GM19397 (cell line): ENCODE data around the gene TRIP12.
"Not testable (repeated sequence)": the region's sequence is repeated elsewhere in the genome, so short reads cannot be mapped to it uniquely, and the experiment has no call there.

Experiments used
- ATAC-seq: cut with Tn5 transposase; IDR thresholded peaks from one replicate; pipeline ENCODE4 v1.9.1; 2021; ENCODE audit warnings: mild to moderate bottlenecking, moderate library complexity; ENCODE audit not compliant: unreplicated experiment

The TRIP12 gene

DNA sequence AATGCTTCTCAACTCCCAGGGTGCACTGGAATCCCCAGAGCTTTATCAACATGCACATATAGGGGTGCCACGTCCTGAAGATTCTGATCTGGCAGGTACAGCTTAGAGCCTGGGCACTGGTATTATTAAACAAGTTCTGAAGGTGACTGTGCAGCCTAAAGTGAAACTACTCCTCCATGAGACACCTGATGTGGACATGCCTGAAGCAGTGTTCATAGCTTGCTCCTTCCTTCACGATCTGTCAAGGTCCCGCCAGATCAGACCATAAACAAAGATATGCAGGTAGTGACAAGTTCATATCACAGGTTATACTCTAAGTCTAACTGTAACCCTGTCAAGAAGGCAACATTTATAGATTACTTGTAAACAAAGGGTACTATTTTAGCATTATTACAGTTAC lies 142.2 kb downstream of the TRIP12 start:
- ATAC-seq, result no peak

- ATAC-seq, result no peak
Measured at GRCh38 chr2:229777716-229778115, 144.1 kb downstream of the TRIP12 start.

GRCh38 chr2:229775614-229776313 lies 146.0 kb downstream of the TRIP12 start:
- ATAC-seq, result no peak

- no peak for ATAC-seq
Measured at GRCh38 chr2:229774237-229774636, 147.6 kb downstream of the TRIP12 start.

DNA sequence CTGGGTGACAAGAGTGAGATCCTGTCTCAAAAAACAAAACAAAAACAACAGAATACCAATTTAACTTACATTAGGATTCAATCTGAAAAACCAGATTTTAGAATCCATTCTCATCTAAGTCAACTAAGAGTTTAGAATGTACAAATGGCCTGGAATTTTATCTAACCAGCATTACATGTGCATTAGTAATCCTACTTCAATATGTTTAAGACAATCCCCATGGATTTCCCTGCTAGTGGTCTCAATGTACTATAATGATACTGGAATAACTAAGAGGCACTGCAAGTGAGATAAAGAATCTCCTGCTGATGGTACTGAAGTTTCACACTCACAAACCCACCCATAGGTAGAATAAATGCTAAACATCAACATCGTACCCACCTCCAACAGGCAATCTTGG lies 153.6 kb downstream of the TRIP12 start:
- no peak for ATAC-seq

- ATAC-seq, result no peak
Measured at GRCh38 chr2:229765721-229766120, 156.1 kb downstream of the TRIP12 start.

DNA sequence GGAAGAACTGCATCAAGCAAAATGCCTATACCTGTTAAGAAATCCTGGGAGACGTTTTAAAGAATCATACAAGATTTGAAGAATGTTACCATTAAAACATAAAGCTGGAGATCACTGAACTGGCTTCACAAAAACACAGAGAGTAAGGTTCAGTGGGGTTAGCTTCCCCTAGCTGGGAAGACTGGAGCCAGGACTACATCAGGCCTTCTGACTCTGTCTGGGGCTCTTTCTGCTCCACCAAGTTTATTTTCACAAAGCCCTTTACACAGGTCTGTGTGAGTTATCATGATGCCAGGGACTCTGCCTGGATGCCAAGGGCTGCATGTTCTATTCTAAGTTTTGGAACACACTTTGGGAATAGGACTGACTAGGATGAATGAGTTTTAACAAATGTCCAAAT lies 160.1 kb downstream of the TRIP12 start:
- no peak for ATAC-seq

DNA sequence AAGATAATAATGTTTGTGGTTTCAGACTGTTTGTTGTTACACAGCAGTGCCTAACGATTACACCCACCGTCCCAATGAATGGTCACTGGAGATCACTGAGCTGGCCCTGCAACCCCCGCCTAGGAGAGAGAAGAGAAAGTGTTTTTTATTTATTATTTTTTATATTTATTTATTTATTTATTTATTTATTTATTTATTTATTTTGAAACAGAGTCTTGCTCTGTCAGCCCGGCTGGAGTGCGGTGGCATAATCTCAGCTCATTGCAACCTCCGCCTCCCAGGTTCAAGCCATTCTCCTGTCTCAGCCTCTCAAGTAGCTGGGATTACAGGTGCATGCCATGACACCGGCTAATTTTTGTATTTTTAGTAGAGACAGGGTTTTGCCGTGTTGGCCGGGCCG lies 164.3 kb downstream of the TRIP12 start:
- not testable (repeated sequence) for ATAC-seq

DNA sequence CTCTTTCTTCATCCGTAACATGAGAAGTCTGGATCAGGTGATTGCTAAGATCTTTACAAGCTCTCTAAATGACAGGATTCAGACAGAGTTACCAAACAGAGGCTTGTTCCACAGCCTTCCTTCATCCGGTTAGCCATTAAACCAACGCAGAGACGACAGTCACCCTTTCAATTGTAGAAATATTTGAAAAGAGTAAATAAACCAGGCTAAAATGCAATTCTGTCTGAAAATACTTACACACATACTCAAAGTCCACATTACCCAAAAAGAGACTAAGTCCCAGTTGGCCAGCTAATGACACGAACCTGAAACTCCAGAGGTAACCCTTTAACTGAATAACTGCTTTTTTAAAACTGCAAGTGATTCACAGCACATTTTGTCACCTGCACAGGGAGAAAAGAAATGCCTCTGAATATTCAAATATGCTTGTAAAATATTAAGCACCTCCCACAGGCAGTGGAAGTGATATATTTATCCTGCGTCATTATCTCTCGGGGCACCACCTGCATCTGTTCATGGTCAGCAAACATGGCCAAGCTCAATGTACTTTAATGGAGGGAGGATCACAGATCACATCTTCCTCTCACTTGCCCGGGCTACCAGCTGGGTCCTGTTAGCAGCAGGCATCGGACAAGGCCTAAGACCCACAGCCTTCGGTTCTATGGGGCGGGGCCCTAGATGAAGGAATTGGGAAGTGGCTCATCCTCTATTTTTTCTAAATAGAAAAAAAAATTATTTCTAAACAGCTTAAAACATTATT lies 168.7 kb downstream of the TRIP12 start:
- ATAC-seq, result no peak

GRCh38 chr2:229749779-229750178 lies 172.0 kb downstream of the TRIP12 start:
- ATAC-seq, result no peak

DNA sequence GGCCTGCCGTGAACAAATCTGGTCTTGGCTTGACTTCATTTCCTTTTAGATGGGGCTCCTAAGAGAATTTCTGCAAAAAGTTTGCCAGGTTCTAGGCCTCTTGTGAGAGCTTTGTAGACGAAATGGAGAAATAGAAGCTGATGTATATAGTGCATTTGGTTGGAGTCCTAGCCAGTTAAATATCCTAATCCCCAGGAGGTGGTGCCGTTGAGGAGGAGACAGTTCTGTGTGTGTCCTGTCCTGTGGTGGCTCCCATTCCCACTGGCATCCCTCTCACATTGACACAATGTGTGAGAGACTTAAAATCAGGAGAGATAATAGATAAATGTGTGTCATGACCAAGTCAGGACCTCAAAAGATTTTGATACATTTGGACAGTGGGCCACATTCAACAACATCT lies 172.9 kb downstream of the TRIP12 start:
- ATAC-seq, result no peak

DNA sequence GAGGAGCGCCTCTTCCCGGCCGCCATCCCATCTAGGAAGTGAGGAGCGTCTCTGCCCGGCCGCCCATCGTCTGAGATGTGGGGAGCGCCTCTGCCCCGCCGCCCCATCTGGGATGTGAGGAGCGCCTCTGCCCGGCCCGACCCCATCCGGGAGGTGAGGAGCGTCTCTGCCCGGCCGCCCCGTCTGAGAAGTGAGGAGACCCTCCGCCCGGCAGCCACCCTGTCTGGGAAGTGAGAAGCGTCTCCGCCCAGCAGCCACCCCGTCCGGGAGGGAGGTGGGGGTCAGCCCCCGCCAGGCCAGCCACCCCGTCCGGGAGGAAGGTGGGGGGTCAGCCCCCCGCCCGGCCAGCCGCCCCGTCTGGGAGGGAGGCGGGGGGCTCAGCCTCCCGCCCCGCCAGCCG lies 179.1 kb downstream of the TRIP12 start:
- not testable (repeated sequence) for ATAC-seq

GRCh38 chr2:229740279-229740678 lies 181.5 kb downstream of the TRIP12 start:
- ATAC-seq, result no peak

DNA sequence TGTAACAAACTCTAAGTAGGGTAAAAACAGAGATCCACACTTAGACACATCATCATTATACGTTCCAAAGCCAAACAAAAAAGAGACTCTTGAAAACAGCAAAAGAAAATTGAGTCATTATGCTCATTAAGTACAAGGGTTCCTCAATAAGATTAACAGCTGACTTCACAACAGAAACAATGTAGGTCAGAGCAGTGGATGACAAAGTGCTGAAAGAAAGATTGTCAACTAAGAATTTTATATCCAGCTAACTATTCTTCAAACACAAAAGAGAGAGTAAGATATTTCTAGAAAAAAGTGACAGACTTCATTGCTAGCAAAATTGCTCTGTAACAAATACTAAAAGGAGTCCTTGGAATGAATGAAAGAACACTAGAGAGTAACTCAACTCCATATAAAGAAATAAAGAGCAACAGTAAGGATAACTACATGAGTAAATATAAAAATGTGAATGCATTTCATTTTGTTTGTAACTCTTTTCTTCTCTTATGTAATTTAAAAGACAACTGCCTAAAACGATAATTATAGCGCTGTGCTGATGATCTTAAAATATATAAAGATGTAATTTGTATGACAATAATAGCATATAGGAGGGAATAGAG lies 183.7 kb downstream of the TRIP12 start:
- ATAC-seq, result no peak

GRCh38 chr2:229734410-229734809 lies 187.4 kb downstream of the TRIP12 start:
- no peak for ATAC-seq

GRCh38 chr2:229733611-229734245 lies 188.1 kb downstream of the TRIP12 start:
- ATAC-seq, result no peak

DNA sequence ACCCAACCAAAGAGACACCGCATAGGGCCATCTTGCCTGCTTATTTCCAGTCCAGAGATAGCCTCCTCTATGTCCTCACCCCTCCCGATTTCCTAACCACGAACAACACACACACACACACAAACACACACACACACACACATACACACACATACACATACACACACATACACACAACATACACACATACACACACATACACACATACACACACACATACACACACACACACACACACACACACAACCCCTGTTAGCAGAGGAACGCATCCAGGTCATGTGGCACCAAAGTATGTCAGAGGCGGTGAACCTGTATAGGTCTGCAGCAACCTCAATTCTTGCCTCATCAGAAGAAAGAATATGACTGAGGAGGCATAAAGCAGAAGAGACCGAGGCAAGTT lies 188.9 kb downstream of the TRIP12 start:
- no peak for ATAC-seq

DNA sequence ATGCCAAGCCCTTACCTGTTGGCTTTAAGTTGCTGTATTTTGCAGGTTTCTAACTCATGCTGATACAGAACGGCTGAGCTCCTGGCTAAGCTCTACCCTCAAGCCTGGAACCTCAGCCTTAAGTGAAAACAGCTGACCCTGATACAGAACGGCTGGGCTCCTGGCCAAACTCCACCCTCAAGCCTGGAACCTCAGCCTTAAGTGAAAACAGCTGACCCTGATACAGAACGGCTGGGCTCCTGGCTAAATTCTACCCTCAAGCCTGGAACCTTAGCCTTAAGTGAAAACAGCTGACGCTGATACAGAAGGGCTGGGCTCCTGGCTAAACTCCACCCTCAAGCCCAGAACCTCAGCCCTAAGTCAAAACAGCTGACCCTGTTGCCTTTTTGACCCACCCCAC lies 189.9 kb downstream of the TRIP12 start:
- ATAC-seq, result no peak

- ATAC-seq, result no peak
Measured at GRCh38 chr2:229731363-229731762, 190.4 kb downstream of the TRIP12 start.

- ATAC-seq, result no peak
Measured at GRCh38 chr2:229728370-229728769, 193.4 kb downstream of the TRIP12 start.

DNA sequence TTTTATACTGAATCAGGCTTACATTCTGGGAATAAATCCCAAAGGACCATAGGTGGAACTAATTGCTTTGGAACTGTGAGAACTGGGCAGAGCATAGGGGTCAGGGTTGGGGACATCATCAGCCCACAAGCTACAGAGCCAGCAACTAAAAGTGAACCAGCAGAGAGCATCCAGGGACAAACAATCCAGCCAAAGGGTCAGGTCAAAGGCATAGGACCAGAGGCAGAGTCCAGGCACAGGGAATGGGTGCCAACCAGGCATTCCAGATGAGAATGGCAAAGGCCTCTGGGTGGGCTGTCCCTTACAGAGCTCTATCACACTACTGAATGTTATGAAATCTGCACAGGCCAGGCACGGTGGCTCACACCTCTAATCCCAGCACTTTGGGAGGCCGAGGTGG lies 195.2 kb downstream of the TRIP12 start:
- no peak for ATAC-seq
